ENCODE results near the gene CACNA1H.

The CACNA1H gene

DNA sequence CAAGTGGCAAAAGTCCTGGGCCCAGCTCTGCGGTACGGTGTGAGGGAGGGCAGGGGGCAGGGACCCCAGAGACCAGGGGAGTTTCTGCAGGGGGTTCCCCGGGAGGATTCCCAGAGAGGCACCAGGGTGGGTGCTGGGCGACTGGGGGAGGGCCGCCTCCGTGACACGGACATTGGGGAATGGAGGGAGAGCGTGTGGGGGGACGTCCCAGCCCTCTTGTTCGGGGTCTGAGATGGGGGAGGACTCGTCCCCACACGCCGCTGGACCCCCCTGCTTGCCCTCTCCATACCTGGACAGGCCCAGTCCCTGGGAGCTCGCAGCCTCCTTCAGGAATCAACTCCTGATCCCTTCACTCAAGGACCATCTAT is 30.5 kb upstream of the CACNA1H start:
- no peak for DNase-seq (ENCODE audit: low read depth in 2 of 2)

DNA sequence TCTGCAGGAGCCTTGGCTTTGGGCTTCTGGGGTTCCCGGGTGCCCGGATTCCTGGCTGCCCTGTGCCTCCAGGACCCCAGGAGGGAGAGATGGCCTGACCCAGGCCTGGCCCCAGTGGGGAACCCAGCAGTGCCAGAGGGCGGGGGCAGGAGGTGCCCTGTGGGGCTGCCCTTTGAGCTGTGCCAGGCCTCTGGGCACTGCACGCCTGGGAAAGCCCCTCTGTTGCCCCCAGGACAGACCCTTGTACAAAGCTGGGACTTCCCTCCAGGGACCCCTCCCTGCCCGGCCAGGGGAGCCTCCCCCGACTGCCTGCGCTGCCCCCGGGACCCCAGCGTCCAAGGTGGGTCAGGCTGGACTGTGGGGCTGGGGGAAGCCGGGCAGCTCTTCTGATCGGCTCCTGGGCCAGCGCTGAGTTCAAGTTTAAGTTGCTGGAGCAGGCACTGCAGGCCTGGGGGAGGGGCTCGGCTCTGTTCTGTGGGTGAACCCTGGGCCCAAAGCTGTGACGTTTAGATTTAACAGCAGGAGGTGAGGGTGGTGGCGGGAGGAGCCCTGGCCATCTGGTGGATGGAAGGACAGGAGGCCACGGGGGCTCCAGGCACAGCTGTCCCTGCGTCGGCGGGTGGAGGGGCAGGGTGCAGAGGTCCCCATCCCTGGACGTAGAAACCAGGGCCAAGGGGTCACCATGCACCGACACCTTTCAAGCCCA is 29.2 kb upstream of the CACNA1H start:
- no peak for DNase-seq (ENCODE audit: low read depth in 2 of 2)

DNA sequence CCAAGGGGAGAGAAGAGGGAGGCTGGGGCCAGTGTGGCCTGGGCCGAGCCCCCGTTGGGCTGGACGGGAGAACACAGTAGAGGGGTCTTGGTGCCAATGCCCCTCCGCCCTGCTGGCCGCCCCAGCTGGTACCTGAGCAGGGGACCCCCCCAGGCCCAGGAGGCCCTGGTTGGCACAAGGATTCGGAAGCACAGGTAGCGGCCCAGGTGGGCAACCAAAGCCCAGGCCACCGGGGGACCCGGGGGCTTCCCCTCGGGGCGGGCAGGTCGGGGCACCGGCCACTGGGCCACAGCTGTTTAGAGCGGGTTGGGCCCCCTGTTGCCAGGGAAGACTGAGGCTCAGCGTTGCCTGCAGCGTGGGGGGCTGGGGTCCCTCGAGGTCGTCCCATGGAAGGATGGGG is 28.6 kb upstream of the CACNA1H start:
- no peak for DNase-seq (ENCODE audit: low read depth in 2 of 2)

DNA sequence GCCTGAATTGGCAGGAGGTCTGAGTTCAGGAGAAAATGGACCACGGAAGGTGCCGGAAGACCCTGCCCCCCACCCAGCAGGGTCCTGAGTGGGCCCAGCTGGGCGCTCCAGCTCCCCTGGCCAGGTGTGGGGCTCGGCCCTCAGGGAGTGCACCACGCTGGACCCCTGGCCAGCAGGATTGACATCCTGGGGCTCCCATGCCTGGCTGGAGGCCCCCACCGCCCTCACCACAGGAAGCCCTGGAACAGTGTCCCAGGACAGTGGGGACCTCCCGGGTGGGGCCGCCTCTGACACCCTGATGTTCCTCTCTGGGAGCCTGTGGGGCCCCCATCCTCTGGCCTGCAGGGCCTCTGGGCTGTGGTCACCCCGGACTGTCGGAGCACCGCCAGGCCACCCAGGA is 28.1 kb upstream of the CACNA1H start:
- DNase-seq (ENCODE audit: low read depth in 2 of 2), result no peak

DNA sequence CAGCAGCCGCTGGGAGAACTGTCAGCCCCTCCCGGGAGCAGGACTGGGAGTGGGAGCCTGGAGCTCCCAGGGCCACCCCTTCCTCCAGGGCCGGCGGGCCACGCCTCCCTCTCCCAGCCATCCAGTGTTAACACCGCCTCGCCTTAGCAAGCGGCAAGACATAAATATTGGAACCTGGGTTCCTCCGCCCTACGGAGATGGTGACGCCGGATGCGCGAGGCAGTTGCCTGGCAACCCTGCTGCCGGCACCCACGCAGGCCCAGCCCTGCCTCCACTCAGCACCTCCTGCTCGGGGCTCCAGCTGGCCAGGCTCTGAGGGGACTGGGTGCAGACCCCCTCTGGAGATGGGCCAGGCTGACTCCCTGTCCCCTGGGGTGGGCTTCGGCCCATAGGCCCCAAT is 27.4 kb upstream of the CACNA1H start:
- no peak for DNase-seq (ENCODE audit: low read depth in 2 of 2)

DNA sequence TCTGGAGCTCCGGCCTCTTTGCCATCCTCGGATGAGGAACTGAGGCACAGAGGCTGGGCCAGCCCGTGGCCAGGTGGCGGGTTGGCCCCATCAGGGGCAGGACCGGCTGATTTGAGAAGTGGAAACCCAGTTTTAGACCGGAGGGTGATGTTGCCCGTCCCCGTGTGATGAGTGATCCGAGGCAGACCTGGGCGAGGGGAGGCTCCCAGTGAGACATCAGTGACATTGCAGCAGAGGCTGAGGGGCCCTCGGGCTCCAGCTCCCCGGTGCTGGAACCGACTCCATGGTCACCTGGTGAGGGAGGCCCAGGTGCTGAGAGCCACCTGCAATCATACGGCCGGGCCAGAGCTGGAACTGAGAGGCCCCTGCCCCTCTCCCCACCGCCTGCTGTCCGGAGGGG is 26.9 kb upstream of the CACNA1H start:
- DNase-seq (ENCODE audit: low read depth in 2 of 2), result no peak

DNA sequence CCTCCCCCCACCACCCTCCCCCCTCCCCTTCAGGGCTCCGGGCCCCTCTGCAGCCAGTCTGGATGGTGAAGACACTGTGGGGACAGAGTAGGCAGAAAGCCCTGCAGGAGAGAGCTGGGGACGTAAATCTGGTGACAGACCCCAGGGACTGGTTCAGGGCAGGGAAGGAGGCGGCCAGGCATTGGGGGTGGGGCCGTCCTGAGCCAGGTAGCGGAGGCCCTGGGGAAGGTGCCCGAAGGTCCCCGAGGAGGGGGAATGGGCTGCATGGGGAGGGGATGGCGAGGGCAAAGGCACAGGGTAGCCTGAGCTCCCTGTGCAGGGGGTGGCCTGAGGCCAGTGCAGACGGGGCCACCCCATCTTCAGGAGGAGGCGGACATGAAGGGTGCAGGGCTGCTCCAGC is 26.3 kb upstream of the CACNA1H start:
- no peak for DNase-seq (ENCODE audit: low read depth in 2 of 2)

DNA sequence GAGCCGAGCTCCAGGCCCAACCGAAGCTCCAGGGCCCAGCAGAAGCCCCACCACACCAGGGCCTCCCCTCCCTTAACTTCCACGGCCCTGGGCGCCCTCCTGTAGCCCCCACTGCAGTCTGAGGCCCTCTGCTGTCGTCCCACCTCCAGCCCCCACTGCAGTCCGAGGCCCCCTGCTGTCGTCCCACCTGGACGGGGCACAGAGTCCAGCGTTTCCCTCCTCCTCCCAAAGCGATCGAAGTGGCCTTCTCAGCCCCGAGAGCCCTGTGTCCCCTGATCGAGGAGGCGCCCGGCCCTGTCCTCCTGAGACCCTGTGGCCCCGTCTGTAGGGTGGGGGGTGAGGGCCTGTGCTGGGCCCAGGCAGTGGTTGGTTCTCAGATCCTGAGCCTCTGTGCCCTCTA is 25.8 kb upstream of the CACNA1H start:
- no peak for DNase-seq (ENCODE audit: low read depth in 2 of 2)

DNA sequence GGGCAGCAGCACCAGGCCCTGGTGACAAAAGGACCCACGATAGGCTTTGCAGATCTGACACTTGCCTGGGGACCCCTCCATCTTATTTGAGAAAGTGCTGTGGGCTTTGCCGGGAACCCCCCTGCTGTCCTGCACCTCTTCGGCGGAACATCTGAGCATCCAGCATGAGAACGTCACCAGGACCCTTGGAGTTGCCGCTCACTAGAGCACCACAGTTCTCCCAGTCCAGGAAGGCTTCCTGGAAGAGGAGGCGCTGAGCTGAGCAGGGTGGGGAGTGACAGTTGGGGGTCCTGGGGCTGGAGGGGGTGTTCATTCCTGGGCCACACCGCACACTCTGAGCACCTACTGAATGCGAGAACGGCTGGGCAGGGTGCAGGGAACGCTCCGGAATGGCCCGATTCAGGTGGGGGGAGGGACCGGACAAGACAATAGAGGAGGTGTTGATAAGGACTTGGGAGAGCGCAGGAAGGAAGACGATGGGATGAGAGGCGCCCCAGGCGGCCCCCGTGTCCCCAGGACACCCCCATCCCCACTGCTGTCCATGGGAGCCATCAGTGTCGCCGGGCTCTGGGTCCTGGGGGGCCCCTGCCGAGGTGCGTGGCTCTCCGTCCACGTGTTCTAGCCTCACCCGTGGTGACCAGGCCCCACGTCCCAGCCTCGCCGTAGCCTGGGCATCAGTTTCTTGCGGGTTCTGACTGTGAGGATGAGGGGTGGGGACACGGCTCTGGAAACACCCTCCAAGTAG is 24.8 kb upstream of the CACNA1H start:
- DNase-seq (ENCODE audit: low read depth in 2 of 2), result no peak

DNA sequence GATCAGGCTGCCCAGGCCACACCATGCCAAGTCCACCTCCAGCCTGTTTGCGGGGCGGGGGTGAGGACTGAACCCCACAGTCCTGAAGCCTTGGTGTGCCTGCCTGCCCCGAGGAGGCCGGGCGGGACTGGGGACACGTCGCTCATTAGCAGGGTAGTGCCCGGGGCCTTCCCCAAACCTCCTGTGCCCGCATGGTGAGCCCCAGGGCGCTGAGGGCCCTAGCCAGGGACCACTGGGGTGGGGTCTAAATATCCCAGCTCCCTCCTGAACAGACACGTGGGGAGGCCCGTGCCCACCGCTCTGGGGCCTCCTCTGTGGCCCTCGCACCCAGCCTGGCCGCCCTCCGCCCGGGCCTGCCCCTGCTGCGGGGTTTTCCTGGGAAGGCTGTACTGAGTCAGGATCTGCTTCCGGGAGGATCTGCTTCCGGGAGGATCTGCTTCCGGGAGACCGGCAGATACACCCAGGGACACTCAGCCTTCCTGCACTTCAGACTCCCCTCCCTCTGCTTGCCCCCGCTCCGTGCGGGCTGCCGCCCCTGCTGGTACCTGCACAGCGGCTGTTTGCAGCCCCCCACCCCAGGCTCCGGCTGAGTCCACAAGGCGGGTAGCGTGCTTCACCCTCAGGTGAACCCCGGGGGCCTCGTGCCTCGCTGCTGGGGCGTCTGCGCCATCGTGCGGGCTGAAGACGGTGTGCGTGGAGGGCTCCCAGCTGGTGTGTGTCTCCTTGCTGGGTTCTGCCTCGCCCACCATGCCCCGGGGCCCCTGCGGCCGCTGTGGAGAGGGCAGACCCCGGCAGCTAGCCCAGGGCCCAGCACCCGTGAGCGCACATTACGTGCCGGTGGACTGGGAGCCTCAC is 23.6 kb upstream of the CACNA1H start:
- DNase-seq (ENCODE audit: low read depth in 2 of 2), result no peak

DNA sequence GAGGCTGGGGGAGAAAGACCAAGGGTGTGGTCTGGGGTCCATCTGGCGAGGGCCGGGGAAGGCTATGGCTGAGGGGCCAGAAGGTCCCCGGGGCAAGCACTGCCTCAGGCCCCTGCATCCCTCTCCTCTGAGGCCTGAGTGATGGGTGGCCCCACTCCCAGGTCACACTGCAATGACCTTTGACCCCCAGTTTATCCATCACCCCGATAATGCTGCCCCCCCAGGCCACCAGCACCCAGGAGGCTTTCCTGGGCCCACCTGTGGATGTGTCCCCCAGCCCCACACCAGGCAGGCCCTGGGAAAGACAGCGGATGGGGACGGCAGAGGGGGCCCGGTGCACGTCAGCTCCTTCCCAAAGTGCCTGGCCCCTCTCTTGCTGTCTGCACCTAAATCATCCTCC is 22.5 kb upstream of the CACNA1H start:
- DNase-seq (ENCODE audit: low read depth in 2 of 2), result no peak

DNA sequence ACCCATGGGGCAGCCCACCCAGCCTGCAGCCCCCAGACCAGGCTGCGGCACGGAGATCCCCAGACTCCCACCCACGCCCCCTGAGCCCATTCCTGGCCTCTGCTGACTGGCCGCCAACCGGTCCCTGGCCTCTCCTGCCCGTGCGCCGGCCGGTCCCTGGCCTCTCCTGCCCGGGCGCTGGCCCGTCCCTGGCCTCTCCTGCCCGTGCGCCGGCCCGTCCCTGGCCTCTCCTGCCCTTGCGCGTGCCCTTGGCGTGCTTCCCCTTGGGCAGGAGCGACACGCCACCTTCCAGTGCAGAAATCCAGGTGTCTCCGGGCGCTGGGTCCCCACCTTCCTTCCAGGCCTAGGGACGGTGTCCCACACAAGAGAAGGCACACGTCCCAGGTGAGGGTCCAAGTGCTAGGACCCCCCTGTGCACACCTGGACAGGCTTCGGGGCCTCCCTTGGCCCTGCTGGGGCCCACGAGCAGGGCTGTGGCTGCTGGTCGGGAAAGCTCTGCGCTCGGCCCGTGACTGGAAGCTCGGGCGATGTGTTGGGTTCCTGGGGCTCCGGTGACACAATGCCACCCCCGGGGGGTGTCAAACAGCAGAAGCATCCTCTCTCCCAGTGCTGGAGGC is 21.4 kb upstream of the CACNA1H start:
- DNase-seq (ENCODE audit: low read depth in 2 of 2), result no peak

DNA sequence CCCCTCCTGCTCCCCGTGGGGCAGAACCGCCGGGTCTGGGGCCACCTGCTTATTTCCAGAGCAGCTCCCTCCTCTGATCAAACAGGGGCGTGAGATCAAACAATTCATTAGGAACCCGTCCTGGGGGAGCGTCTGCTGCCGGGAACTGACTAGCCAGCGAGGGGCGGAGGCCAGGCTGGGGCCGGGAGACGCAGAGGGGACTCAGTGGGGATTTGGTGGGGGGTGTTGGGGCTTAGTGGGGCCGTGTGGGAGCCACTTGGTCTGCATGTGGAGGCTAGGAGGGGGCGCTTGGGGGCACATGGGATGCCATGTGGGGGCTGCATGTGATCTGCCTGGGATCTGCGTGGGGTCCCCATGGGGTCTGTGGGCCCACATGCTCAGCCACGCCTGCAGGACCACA is 20.5 kb upstream of the CACNA1H start:
- no peak for DNase-seq (ENCODE audit: low read depth in 2 of 2)

DNA sequence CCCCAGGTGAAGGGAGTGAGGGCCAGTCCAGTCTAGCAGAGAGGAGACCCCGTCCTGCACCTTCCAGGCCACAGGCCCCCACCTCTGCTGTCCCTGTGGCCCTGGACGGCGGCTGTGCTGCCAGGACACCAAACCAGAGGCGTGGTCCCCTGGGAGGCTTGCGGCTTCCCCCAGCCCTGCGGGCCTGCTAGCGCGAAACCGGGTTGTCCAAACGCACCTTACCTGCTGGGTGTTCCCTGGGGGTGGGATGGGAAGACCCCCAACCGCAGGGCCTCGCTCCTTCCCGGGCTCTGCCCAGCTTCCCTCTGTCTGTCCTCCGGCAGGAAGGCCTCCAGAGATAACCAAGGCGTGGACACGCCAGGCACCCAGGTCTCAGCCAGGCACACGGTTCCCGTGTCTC is 19.6 kb upstream of the CACNA1H start:
- no peak for DNase-seq (ENCODE audit: low read depth in 2 of 2)

DNA sequence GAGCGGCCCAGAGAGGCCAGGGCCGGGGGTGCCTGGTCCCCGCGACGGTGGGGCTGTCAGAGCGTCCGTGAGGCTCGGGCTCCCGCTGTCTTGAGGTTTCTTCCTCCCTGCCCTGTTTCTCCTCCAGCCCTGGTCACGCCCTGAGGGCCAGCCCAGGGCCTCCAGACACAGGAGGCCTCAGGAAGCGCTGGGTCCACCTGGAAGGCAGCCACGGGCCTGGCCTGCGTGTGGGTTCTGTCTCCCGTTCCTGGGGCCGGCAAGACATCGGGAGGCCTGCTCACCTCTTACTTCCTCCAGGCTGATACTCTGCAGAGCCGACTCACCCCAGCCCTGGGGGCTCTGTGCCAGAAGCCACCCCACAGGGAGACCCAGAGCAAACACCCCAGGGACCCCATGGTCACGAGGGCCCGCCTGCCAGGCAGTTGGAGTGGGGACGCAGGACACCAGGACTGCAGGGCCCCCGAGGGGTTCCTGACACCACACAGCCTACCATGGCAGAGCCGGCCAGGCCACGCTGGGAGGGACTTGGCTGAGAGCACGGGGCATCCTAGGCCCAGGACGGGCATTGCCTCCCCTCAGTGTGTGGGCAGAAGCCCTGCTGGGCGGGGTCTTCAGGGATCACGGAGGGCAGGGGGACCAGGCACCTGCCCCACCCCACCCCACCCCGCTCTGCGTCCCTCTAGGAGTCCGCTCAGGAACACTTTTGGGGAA is 18.9 kb upstream of the CACNA1H start:
- DNase-seq (ENCODE audit: low read depth in 2 of 2), result no peak

DNA sequence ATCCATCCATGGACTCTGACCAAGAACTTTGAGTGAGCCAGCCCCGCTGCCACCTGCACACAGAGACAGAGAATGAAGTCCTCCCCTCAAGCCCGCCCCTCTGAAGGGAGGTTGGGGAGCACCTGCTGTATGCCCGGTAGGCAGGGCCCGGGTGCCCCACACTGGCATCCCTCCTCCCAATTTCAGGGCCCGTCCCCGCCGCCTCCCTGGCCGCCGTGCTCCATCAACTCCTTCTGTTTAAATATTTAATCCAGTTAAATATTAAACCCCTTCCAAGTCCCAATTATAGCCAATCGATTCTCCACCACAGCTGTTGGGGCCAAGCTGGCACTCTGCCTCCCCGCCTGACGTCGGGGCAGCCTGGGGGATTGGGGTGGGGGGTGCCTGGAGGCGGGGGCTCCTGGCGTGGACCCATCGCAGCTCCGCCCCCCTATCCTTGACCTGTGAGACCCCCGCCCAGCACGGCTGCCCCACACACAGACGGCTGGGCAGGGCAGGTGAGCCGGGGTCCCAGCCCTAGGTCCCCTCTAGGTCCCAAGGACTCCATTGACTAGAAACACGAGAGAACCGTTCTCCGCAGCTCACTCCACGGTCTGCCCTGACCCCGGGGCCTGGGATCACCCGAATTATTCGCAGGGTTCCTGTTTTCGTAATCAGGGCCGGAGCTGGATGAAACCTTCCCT is 18.0 kb upstream of the CACNA1H start:
- DNase-seq (ENCODE audit: low read depth in 2 of 2), result no peak

DNA sequence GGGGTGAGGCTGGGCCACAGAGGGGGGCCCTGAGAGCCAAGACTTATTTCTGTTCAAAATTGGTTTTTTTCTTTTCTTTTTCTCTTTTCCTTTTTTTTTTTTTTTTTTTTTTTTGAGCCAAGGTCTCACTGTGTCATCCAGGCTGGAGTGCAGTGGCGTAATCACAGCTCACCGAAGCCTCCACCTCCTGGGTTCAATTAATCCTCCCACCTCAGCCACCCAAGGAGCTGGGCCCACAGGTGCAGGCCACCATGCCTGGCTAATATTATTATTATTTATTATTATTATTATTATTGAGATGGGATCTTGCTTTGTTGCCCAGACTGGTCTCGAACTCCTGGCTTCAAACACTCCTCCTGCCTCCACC is 17.5 kb upstream of the CACNA1H start:
- no peak for DNase-seq (ENCODE audit: low read depth in 2 of 2)

DNA sequence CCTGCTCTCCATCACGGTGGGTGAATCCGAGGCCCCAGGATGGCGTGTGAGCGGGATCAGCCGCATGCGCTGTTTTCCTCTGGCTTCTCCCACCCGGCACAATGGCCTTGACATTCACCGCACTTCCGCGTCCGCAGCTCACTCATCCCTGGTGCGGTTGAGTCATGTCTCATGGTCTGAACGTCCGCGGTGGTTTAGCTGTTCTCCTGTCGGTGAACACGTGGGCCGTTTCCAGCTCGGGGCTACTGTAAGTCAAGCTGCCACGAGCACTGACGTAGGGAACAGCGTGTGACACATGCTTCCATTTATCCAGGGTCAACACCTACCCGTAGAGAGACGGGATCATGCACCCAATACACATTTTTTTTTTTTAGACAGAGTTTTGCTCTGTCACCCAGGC is 15.3 kb upstream of the CACNA1H start:
- no peak for DNase-seq (ENCODE audit: low read depth in 2 of 2)

DNA sequence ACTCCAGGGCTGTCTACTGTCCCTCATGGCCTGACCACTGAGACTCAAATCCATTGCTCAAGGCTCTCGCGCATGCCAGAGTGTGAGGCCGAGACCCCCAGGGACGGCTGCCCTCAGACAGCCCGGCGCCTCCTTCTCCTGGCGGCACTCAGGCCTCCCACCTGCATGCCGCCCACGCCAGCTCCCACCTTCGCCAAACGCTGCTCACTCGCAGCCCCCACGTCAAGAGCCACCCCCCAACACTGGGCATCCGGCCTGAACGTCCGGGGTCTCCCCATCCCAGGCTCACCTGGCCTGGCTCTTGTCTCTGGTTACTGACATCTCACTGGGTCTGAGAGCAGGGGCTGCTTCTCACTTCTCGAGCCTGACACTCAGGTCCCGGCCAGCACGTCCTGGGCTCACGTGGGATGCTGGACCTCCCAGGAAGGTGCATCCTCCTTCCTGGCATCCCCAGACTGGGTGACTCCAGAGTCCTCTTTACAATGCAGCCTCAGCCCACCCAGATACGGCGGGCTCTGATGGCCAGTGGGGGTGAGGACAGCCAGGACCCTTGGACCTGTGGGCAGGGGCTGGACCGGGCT is 12.2 kb upstream of the CACNA1H start:
- DNase-seq (ENCODE audit: low read depth in 2 of 2), result no peak

DNA sequence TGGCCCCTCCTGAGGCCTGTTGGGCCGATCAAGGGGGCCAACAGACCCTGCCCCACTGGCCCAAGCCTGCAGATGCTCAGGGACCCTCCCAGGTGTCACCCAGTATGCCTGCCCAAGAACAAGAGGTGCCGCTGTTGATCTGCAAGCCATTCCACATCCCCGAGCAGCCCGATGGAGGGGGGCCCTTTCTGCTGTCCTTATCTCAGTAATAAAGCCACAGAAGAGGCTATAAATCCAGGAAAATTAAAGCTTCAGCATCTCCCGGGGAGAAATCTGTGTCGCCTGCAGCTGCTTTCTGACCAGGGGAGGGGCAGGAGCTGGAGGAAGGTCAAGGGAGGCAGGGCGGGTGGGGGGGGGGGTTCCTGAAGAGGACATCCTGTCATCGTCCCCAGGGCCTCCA is 11.7 kb upstream of the CACNA1H start:
- no peak for DNase-seq (ENCODE audit: low read depth in 2 of 2)

DNA sequence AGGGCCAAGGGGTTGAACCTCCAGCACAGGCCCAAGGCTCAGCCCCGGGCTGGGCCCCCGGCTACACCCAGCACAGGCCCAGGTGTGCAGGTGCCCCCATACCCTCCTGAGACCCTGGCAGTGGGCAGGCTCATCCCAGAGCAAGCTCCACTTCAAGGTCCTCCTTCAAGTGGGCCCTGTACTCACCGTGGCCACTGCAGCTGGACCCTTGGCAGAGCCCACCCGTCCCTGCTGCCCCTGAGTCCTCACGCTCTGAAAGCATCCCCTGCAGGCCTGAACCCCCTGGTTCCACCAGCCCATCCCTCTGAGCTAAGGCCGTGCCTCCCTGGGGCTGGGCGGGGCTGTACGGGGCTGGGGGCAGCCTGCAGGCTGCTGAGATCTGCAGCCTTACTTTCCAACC is 11.2 kb upstream of the CACNA1H start:
- no peak for DNase-seq (ENCODE audit: low read depth in 2 of 2)

All from fibroblast of skin of left quadriceps (primary cell).